ENCODE data around the gene TPSG1.

DNA sequence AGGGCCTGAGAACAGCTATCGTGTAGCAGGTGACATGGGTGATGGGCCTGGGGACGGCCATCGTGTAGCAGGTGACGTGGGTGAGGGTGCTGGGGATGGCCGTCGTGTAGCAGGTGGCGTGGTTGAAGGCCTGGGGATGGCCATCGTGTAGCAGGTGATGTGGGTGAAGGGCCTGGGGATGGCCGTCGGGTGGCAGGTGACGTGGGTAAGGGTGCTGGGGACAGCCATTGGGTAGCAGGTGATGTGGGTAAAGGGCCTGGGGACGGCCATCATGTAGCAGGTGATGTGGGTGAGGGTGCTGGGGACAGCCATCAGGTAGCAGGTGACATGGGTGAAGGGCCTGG, 46.3 kb upstream of the TPSG1 start:
- TF ChIP-seq, protein P1, sequence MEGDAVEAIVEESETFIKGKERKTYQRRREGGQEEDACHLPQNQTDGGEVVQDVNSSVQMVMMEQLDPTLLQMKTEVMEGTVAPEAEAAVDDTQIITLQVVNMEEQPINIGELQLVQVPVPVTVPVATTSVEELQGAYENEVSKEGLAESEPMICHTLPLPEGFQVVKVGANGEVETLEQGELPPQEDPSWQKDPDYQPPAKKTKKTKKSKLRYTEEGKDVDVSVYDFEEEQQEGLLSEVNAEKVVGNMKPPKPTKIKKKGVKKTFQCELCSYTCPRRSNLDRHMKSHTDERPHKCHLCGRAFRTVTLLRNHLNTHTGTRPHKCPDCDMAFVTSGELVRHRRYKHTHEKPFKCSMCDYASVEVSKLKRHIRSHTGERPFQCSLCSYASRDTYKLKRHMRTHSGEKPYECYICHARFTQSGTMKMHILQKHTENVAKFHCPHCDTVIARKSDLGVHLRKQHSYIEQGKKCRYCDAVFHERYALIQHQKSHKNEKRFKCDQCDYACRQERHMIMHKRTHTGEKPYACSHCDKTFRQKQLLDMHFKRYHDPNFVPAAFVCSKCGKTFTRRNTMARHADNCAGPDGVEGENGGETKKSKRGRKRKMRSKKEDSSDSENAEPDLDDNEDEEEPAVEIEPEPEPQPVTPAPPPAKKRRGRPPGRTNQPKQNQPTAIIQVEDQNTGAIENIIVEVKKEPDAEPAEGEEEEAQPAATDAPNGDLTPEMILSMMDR (IDR thresholded peaks at IDR 0.05) = no peak
- TF ChIP-seq POLR2AphosphoS5 (IDR thresholded peaks at IDR 0.05) (no peak), POLR2A (IDR thresholded peaks at IDR 0.05) (no peak)
